ENCODE results near the gene MAP4K3.

- no peak for TF ChIP-seq SP3 (tag by site-specific recombination; IDR thresholded peaks at IDR 0.05)
- TF ChIP-seq CTCF (tag by site-specific recombination; IDR thresholded peaks at IDR 0.05) = no peak
- TF ChIP-seq ZNF701 (tag by site-specific recombination; IDR thresholded peaks at IDR 0.05) = no peak
- no peak for TF ChIP-seq ZNF311 (tag by site-specific recombination; IDR thresholded peaks at IDR 0.05; ENCODE audit: borderline replicate concordance)
- no peak for TF ChIP-seq ZBTB44 (tag by site-specific recombination; IDR thresholded peaks at IDR 0.05)
- no peak for TF ChIP-seq REST (tag by site-specific recombination; IDR thresholded peaks at IDR 0.05)
- TF ChIP-seq ZNF513 (tag by site-specific recombination; IDR thresholded peaks at IDR 0.05) = no peak
- TF ChIP-seq ZNF596 (tag by site-specific recombination; IDR thresholded peaks at IDR 0.05) = no peak
- no peak for TF ChIP-seq ZNF362 (tag by site-specific recombination; IDR thresholded peaks at IDR 0.05)
- TF ChIP-seq PRDM10 (tag by site-specific recombination; IDR thresholded peaks at IDR 0.05) = no peak
- TF ChIP-seq ZNF274 (IDR thresholded peaks at IDR 0.05; ENCODE audit: low read length) = no peak
- TF ChIP-seq ZNF274 (tag by site-specific recombination; IDR thresholded peaks at IDR 0.05; ENCODE audit: borderline replicate concordance) = no peak
Observed at GRCh38 chr2:39266139-39266805, 170.8 kb downstream of the MAP4K3 start.
